GM18909 (cell line): ENCODE results near the gene PPP1R3D.
"Not testable (repeated sequence)": the region's sequence is repeated elsewhere in the genome, so short reads cannot be mapped to it uniquely, and the experiment has no call there.

Experiments
- ATAC-seq: cut with Tn5 transposase; IDR thresholded peaks from one replicate; pipeline ENCODE4 v1.9.1; 2021; ENCODE audit warnings: mild to moderate bottlenecking; ENCODE audit not compliant: unreplicated experiment, poor library complexity

Gene PPP1R3D

DNA sequence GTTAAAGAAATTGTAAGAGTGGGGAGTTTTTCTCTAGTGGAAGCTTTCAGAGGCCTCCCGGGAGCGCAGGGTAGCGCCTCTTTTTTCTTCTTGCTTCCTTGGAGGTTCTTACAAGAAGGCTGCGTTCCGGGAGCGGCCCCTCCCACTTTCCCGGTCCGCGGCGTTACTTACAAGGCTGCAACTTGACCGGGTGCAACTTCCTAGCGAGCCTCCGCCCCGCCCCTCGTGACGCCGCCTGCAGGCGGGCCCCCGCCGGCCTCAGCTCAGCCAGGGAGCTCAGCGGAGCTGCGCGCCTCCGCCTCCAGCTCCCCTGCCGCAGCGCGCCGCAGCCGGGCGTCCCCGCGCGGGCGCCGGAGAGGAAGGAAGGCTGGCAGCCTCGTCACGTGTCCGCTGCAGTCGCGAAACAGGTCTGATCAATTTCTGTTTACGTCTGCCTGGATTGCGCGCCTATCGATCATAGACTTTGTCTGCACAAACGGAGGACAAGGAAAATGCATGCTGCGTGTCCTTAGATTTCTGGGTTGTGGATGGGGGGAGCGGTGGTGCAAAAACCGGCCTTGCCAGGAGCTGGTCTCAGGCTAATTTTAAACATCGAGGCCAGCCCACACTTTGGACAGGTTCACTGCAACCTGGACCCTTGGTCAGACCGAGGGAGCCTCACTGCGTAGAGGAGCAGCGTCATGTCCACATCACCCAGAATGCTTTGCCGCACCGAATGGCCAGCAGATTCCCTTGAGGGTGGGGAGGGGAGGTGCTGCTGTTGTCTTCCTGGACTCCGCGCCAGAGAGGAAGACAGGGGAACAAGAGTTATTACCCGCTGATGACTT lies at the start of gene PPP1R3D, which contains the start of gene FAM217B:
TSS of gene PPP1R3D (minus strand) at position 177 of the 827 bp plus-strand sequence. CDS start 374 bp downstream, outside the sequence.
TSS of gene FAM217B (plus strand) at position 261 of the 827 bp plus-strand sequence. CDS start 3,555 bp downstream, outside the sequence.
- peak; percentile 93 for ATAC-seq

DNA sequence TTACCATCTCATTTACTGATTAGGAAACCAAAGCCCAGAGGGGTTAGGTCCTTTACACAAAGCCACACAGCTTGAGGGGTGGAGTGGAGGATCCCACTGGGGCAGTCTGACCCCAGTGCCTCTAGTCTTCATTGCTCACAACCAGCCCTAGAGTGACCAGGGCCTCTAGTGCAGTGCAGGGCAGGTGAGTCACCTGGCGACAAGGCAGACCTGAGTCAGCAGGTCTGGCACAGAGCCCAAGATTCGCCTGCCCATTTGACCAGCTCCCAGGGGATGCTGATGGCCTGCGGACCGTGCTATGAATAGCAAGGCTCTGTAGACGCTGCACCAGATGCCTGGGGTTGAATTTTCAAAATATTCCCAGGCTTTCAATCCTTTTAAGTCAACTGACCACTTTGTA lies 48.0 kb upstream of the PPP1R3D start:
- no peak for ATAC-seq

DNA sequence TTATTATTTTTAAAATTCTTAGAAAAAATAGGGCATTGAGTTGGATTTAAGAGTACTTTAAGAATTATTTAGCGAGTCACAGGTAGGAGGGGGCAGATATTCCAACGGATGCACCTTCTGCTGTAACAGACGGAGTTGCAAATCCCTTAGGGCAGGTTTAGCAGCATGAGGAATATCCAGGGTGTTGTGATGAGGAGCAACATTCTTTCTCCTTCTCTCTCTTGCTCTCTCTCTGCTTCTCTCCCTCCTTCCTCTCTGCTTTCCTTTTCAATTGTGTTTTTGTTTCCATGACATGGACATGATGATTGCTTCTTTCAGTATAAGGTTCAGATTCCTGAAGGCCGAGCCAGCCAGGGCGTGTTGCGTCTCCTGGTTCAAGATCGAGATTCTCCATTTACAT lies 47.0 kb upstream of the PPP1R3D start:
- ATAC-seq, result no peak

- no peak for ATAC-seq
Observed at GRCh38 chr20:59985864-59986263, 45.8 kb upstream of the PPP1R3D start.

DNA sequence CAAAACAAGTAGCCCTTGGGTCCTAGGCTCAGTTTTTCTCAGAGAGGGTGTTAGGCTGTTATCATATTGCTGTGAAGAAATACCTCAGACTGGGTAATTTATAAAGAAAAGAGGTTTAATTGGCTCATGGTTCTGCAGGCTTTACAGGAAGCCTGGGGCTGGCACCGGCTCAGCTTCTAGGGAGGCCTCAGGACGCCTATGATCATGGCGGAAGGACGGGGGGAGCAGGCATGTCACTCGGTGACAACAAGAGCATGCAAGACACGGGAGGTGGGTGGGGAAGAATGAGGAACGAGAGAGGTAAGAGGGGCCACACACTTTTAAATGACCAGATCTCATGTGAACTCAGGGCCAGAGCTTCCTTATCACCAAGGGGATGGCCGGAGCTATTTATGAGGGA lies 45.1 kb upstream of the PPP1R3D start:
- no peak for ATAC-seq

DNA sequence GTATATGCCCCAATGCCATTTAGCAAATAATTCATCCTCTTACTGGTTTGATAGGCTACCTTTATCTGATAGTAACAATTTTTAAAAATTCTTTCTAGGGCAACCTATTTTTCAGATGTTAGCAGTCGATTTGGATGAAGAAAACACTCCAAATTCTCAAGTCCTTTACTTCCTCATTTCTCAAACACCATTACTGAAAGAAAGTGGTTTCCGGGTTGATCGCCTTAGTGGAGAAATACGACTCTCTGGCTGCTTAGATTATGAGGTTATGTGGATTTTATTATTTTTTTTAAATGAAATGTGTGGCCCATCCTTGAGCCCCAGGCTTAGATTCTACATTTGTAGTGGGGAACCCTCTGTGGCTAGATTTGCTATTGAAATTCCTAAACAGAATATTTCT lies 44.4 kb upstream of the PPP1R3D start:
- ATAC-seq, result no peak

GRCh38 chr20:59983076-59983475 lies 43.0 kb upstream of the PPP1R3D start:
- no peak for ATAC-seq

GRCh38 chr20:59977086-59977485 lies 37.0 kb upstream of the PPP1R3D start:
- ATAC-seq, result no peak

GRCh38 chr20:59976156-59976782 lies 36.2 kb upstream of the PPP1R3D start:
- no peak for ATAC-seq

- ATAC-seq, result no peak
Observed at GRCh38 chr20:59972037-59972801, 32.1 kb upstream of the PPP1R3D start.

DNA sequence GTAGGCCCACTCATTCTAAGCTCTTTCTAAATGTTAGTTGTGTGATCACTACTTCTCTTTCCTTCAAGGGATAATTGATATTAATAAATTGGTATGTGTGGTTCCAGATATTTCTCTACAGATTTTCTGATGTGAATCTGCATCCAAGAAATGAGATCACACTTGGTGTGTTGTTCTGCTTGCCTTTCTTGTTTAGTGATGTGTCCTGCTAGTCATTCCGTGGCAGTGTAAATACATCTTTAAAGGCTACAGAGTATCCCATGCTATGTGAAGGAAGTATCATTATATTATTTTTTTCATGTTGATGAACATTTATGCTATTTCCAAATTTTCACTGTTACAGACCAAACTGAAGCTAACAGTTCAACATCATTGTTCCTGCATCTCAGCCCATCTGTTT lies 31.3 kb upstream of the PPP1R3D start:
- ATAC-seq, result no peak

DNA sequence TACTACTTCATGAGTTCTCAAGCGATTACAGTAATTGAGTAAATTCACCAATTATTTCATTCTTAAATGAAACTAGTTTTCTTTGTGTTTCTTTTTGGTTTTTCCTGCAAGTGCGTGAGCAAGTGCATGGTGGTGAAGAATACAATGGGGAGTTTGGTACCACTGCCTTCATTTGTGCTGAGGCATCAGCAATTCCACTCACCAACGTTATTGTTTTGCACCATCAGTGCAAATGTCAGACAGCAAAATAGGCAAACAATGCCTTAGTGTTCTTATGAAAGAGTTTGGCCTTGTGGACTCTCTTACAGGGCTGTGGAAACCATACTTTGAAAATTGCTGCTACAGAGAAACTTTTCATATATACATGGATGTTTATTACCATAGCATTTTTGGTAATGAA lies 26.3 kb upstream of the PPP1R3D start:
- no peak for ATAC-seq

DNA sequence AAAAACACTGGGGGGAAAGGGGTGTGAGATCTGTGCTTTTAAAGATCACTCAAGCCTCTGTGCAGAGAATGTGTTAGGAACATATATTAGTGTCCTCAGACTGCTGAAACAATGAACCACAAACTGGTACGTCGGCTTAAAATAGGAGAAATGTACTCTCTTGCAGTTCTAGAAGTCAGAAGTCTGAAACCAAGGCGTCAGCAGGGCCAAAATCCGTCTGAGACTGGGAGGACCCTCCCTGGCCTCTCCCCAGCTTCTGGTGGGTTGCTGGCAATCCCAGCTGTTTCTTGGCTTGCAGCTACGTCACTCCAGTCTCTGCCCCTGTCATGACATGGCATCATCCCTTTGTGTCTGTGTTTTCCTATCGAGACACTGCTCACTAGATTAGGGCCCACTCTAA lies 22.1 kb upstream of the PPP1R3D start:
- ATAC-seq, result no peak

GRCh38 chr20:59961423-59961822 lies 21.3 kb upstream of the PPP1R3D start:
- no peak for ATAC-seq

- no peak for ATAC-seq
Observed at GRCh38 chr20:59958626-59959025, 18.5 kb upstream of the PPP1R3D start.

DNA sequence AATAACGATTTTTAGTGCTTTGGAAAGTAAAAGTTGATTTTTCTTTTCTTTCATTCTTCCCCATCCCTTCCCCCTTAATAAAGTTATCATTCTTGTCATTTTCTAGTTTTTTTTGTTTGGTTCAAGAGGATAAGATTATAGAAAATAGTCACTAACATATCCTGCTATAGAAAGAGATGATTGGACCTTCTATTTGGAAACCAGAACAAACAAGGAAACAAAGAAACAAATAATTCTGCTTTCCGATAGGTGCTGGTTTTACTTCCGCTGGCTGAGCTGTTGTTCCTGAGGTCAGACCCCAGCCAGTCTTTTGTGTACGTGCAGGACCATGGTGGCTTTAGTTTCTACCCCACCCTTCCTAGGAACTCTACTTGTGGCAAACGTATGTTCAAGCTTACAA lies 18.0 kb upstream of the PPP1R3D start, which contains the start of gene CDH26:
TSS of gene CDH26 (plus strand) at position 301 of the 400 bp plus-strand sequence. CDS start 304 bp downstream, outside the sequence.
- ATAC-seq, result no peak

GRCh38 chr20:59957568-59957967 lies 17.5 kb upstream of the PPP1R3D start:
- not testable (repeated sequence) for ATAC-seq

DNA sequence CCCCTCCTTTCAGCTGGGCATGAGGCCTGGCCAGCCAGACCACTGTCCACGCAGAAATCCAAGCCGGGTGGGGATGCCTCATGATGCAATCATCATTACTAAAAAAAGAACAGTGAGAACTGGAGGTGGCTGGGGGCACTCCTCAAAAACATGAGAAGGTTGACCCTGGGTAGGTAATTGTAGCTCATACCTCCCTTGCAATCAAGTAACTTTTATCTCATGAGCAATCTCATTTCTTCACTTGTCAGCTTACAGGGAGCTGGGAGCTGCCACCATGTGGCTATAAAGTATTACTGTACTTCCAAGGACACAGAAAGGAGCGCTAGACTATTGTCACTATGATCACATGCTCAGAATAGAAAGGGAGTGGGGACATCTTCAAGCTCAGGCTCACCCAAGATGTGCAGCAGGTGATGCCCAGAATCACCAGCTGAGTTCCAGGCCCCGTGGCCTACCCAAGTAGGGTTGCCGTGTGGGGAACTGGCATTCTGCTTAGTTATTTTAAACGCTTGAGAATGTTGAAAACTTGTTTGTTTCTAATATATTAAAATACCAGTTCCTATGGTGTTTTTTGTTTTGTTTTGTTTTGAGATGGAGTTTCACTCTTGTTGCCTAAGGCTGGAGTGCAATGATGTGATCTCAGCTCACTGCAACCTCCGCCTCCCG lies 15.2 kb upstream of the PPP1R3D start:
- ATAC-seq, result no peak

GRCh38 chr20:59954718-59955117 lies 14.6 kb upstream of the PPP1R3D start:
- ATAC-seq, result no peak

GRCh38 chr20:59949911-59950310 lies 9.8 kb upstream of the PPP1R3D start:
- ATAC-seq, result no peak
